NB4 (cell line): ENCODE measurements around the gene TENM4.

ENCODE experiments used
- POLR2A ChIP-seq: IDR thresholded peaks from 2 replicates; pipeline ENCODE4 v1.6.1; 2011; ENCODE audit warnings: mild to moderate bottlenecking; ENCODE audit not compliant: insufficient read length; ENCODE audit errors: extremely low read depth
- TF ChIP-seq, protein P1 (sequence below): IDR thresholded peaks from one replicate; pipeline ENCODE4 v1.5.1; 2012; ENCODE audit warnings: low read depth, low read length

DNA sequence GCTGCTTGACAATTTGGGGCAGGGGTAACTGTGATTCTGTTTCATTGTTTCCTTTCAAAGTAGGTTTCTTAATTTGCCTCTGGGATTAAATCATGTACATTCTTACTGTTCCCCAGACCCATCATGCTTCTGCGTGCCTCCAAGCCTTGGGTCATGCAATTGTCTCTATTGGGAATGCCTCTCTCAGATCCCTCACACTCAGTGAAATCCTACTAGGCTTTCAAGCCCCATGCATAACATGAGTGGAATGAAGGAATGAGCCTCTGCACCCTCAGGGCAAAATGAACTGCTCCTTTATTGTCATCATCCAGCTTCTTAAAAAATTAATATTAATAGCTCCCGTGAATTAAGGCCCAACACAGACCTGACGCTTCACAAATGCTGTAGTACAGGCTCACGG, 381.7 kb downstream of the TENM4 start:
- no peak for TF ChIP-seq POLR2A
- TF ChIP-seq, protein P1, sequence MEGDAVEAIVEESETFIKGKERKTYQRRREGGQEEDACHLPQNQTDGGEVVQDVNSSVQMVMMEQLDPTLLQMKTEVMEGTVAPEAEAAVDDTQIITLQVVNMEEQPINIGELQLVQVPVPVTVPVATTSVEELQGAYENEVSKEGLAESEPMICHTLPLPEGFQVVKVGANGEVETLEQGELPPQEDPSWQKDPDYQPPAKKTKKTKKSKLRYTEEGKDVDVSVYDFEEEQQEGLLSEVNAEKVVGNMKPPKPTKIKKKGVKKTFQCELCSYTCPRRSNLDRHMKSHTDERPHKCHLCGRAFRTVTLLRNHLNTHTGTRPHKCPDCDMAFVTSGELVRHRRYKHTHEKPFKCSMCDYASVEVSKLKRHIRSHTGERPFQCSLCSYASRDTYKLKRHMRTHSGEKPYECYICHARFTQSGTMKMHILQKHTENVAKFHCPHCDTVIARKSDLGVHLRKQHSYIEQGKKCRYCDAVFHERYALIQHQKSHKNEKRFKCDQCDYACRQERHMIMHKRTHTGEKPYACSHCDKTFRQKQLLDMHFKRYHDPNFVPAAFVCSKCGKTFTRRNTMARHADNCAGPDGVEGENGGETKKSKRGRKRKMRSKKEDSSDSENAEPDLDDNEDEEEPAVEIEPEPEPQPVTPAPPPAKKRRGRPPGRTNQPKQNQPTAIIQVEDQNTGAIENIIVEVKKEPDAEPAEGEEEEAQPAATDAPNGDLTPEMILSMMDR, result no peak
